BJ (cell line): ENCODE data around the gene SNX30. TPM values are rescaled to one million over a fixed set of nuclear protein-coding genes. Genes with fewer than 3 reads are reported as not detected.

ENCODE experiments used
- CTCF ChIA-PET: fragments of 350-600 bp; formaldehyde crosslinking; extraction: SDS; loops from one replicate; lab custom pipeline; 2021; ENCODE audit warnings: antibody characterized with exemption, inconsistent platforms; lab: Yijun Ruan, JAX
- POLR2A ChIA-PET: fragments of 300-600 bp; sonication (Branson Sonifier 250); formaldehyde crosslinking; extraction: SDS; loops from one replicate; lab custom pipeline; 2021; ENCODE audit warnings: antibody characterized with exemption; lab: Charles Lee
- DNase-seq: peaks from one replicate; pipeline ENCODE4 v3.0.0-alpha.2; 2011; ENCODE audit warnings: low read depth
- H3K27me3 ChIP-seq: 2 replicates; pipeline ENCODE4 v1.6.0; 2011; ENCODE audit warnings: low read length; ENCODE audit not compliant: control insufficient read depth, insufficient read depth
- H3K36me3 ChIP-seq: 2 replicates; pipeline ENCODE4 v1.5.1; 2011; ENCODE audit warnings: low read length; ENCODE audit not compliant: control insufficient read depth, insufficient read depth
- H3K4me3 ChIP-seq: 2 replicates; pipeline ENCODE4 v1.5.1; 2011; ENCODE audit warnings: low read depth, mild to moderate bottlenecking, control low read depth, low read length
- CTCF ChIP-seq: IDR thresholded peaks from 2 replicates; pipeline ENCODE4 v1.5.1; 2011; ENCODE audit warnings: low read depth, mild to moderate bottlenecking, control low read depth, inconsistent platforms, low read length, moderate library complexity; ENCODE audit not compliant: insufficient read depth
- polyA plus RNA-seq: library from polyadenylated mRNA; depleted of rRNA; stranded (reverse); fragments of >200 nt; gene quantifications from 2 replicates; pipeline ENCODE4 v1.2.3, GENCODE V29; 2011

The SNX30 gene
- polyA plus RNA-seq, 1 experiment = 6.1 TPM

- H3K27me3 ChIP-seq = no peaks in the 10 kb centered on the region
- no peak overlapping the region for H3K4me3 ChIP-seq
- ChIA-PET CTCF (no interaction called here), POLR2A (no interaction called here)
- no peak for TF ChIP-seq CTCF
- no peak for DNase-seq
- no peaks in the 10 kb centered on the region for H3K36me3 ChIP-seq
Observed at GRCh38 chr9:112795921-112796320, 45.4 kb downstream of the SNX30 start.

- TF ChIP-seq CTCF = no peak
- no peak for DNase-seq
- no peak overlapping the region for H3K4me3 ChIP-seq
- H3K27me3 ChIP-seq = no peaks in the 10 kb centered on the region
- H3K36me3 ChIP-seq = no peaks in the 10 kb centered on the region
- ChIA-PET POLR2A (no interaction called here), CTCF (no interaction called here)
Observed at GRCh38 chr9:112796485-112796884, 45.9 kb downstream of the SNX30 start.

DNA sequence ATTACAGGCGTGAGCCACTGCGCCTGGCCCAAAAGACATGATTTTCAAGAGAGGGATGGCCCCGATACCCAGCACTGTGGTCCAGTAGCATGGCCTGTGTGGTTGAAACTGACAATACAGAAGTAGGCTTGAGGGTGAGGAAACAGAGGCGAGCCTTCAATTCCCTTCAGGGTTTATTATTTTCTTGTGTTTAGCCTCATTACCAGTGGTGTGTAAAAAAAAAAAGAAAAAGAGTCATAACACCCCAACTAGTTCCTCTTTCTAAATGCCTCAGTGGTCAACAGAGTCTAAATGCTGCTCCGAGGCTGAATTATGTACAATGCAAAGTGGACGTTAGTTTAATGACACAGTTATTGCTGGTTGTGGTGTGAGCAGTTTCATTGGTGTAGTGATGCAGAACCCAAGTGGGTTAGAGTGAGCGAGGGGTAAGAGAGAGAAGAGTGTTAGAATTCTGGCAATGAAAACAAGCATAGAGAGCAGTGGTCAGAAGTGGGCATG is 58.8 kb downstream of the SNX30 start:
- ChIA-PET POLR2A (no interaction called here), CTCF (interaction anchor here (1.2 kb wide), 1 partner anchor 16 kb away, joined by 4 read pairs; no protein-coding TSS in a partner anchor)
- no peaks in the 10 kb centered on the region for H3K27me3 ChIP-seq
- no peak for TF ChIP-seq CTCF
- no peak for DNase-seq
- no peaks in the 10 kb centered on the region; the same call in 1 of the 2 replicates for H3K36me3 ChIP-seq
- H3K4me3 ChIP-seq = no peak overlapping the region

GRCh38 chr9:112809906-112810305 is 59.3 kb downstream of the SNX30 start:
- POLR2A ChIA-PET = no interaction called here
- H3K27me3 ChIP-seq = no peaks in the 10 kb centered on the region
- no peak for DNase-seq
- CTCF ChIA-PET = no interaction called here
- no peak overlapping the region for H3K4me3 ChIP-seq
- no peaks in the 10 kb centered on the region; the same call in 1 of the 2 replicates for H3K36me3 ChIP-seq
- TF ChIP-seq CTCF = no peak

DNA sequence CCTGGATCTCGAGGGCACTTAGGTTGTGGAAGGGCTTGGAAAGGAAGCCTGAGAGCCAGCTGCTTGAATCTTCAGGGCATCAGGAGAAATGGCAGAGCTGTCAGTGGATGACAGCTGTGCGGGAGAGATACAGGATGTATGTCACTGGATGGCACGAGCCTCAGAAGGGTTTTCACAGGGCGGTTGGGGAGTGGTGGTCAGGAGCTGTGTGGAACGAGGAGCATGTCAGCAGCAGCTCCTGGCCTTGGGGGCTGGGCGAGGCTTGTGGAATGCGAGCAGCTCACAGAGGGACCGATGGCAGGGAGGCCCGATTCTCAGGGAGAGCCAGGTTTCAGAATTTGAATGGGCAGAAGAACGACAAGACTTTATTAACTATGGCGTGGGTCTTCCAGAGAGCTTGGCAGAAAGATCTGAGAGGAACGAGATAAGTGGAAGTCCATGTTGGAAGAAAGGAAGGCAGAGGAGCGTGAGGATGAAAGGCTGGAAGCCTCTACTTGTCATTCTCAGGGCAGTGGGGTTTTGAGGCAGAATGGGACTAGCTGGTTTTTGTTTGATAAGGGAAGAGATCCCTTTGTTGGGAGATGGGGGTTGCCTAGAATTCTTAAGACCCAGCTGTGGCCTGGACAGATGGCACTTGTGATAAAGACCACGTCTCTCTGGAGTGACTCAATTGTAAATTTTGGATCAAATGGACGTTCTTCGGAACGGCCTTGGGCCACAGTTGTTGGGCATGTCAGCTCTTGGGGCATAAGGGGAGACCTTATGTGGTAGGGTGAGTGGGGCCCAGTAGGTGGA is 60.3 kb downstream of the SNX30 start:
- DNase-seq = no peak
- no peaks in the 10 kb centered on the region; the same call in 1 of the 2 replicates for H3K36me3 ChIP-seq
- ChIA-PET CTCF (no interaction called here), POLR2A (no interaction called here)
- no peak overlapping the region for H3K4me3 ChIP-seq
- no peak for TF ChIP-seq CTCF
- no peaks in the 10 kb centered on the region for H3K27me3 ChIP-seq
